ENCODE measurements around the gene UBN2.

The UBN2 gene

GRCh38 chr7:139351027-139351426, 120.0 kb downstream of the UBN2 start:
- DNase-seq (ENCODE audit: low read depth), result no peak

- no peak for DNase-seq (ENCODE audit: low read depth)
Measured at GRCh38 chr7:139354729-139355128, 123.7 kb downstream of the UBN2 start.

GRCh38 chr7:139355320-139355719, 124.3 kb downstream of the UBN2 start:
- DNase-seq (ENCODE audit: low read depth), result no peak
